Measurements from ENCODE around the gene TIAM2. TPM values are rescaled to one million over a fixed set of nuclear protein-coding genes. Genes with fewer than 3 reads are reported as not detected.

The TIAM2 gene
- total and polyA plus RNA-seq, 9 of the 15 experiments (the other 6 are each of a cell fraction or from before 2014, with no cell fraction given): 0.73 to 6.5 (median 4.3) TPM

GRCh38 chr6:155219858-155220301, 224.8 kb downstream of the TIAM2 start:
- in situ Hi-C loops (cut with MboI): no loop called here
- Histone ChIP-seq H3K9me1 (ENCODE audit: control insufficient read depth, insufficient read depth, low read length) (no peaks in the 10 kb centered on the region), H3K27ac (ENCODE audit: extremely low read depth, low read depth, low read length) (no peak overlapping the region), H3K4me3 (no peak overlapping the region), H4K20me1 (replicated peaks; ENCODE audit: control insufficient read depth, insufficient read depth, low read length) (no peaks in the 10 kb centered on the region), H3K4me1 (replicated peaks in 1 of 2; ENCODE audit: control insufficient read depth in 2 of 2, insufficient read depth in 2 of 2, low read length in 2 of 2) (no peaks in the 10 kb centered on the region), H3K9me3 (replicated peaks; ENCODE audit: control insufficient read depth, insufficient read depth, low read depth, low read length) (no peaks in the 10 kb centered on the region), H3K79me2 (ENCODE audit: control insufficient read depth, insufficient read depth, low read length) (no peaks in the 10 kb centered on the region), H3K27me3 (ENCODE audit: control insufficient read depth in 2 of 2, insufficient read depth in 2 of 2, low read length in 2 of 2) (peaks cover 51 to 58% of the 10 kb centered on the region in 2 experiments), H2AFZ (ENCODE audit: low read depth, low read length) (no peak overlapping the region), H3K4me2 (ENCODE audit: insufficient read depth, low read length) (no peak overlapping the region), H3K36me3 (ENCODE audit: control insufficient read depth, insufficient read depth, low read length) (no peaks in the 10 kb centered on the region), H3K9ac (ENCODE audit: insufficient read depth in 1 of 2, low read depth in 2 of 2, low read length in 2 of 2) (no peak overlapping the region)
- CTCF ChIA-PET (ENCODE audit: low intra/inter-chr PET ratio): interaction anchor here (0.6 kb wide), 1 partner anchor 60 kb away, joined by 3 read pairs; no protein-coding TSS in a partner anchor
- ATAC-seq (no peak), DNase-seq (ENCODE audit: extremely low read depth in 1 of 4, low spot score in 3 of 4) (no peak), FAIRE-seq (no peak)
- 3% methylated on average over 5 of the region's 5 CpGs for WGBS (ENCODE audit: insufficient coverage, low coverage, missing lambda C conversion rate)
- no peak for TF ChIP-seq HDAC3 (IDR thresholded peaks at IDR 0.05; ENCODE audit: borderline replicate concordance, partially characterized antibody)
- TF ChIP-seq HINFP (tag; conservative IDR thresholded peaks at IDR 0.05; ENCODE audit: low read depth): no peak
- TF ChIP-seq FOXJ3 (CRISPR knock-in tag; IDR thresholded peaks at IDR 0.05): no peak
- TF ChIP-seq ID3 (CRISPR knock-in tag; IDR thresholded peaks at IDR 0.05): no peak
- no peak for TF ChIP-seq ID3 (tag; IDR thresholded peaks at IDR 0.05)
- no peak for TF ChIP-seq ATF7 (IDR thresholded peaks at IDR 0.05)
- TF ChIP-seq ZNF431 (CRISPR knock-in tag; IDR thresholded peaks at IDR 0.05): no peak
- no peak for TF ChIP-seq ZNF830 (CRISPR knock-in tag; IDR thresholded peaks at IDR 0.05)
- no peak for TF ChIP-seq MAFG (tag; conservative IDR thresholded peaks at IDR 0.05)
- no peak for TF ChIP-seq NR3C1 (CRISPR knock-in tag; IDR thresholded peaks at IDR 0.05)
- intact Hi-C loops (cut with micrococcal nuclease): no loop called here
- BruUV-seq (replicated peaks): no TSS peak
- POLR2A ChIA-PET: interaction anchor here (0.7 kb wide), 1 partner anchor 33 kb away, joined by 3 read pairs; no protein-coding TSS in a partner anchor

Measured in K562 (cell line).